Common myeloid progenitor, CD34-positive (primary cell): ENCODE measurements around the gene UBA3.

Experiments
- CTCF ChIA-PET: fragments of 350-600 bp; sonication (Branson Sonifier 250); formaldehyde crosslinking; loops from one replicate; lab custom pipeline; 2021; ENCODE audit warnings: antibody characterized with exemption; lab: Charles Lee
- POLR2A ChIA-PET: fragments of 350-600 bp; sonication (Branson Sonifier 250); formaldehyde crosslinking; loops from one replicate; lab custom pipeline; 2021; ENCODE audit warnings: antibody characterized with exemption; lab: Charles Lee
- DNase-seq, 3 donors: peaks; one replicate each; pipeline versions ENCODE4 v3.0.0 to v3.0.0-alpha.2; 2013
- H3K27ac ChIP-seq, 2 experiments: 1 replicate in 1 of 2; 2 replicates in 1 of 2; pipeline ENCODE4 v1.7.0; 2013; ENCODE audit warnings: inconsistent platforms in 2 of 2, low read length in 2 of 2, mild to moderate bottlenecking in 2 of 2, low read depth in 1 of 2, moderate library complexity in 1 of 2; ENCODE audit not compliant: severe bottlenecking in 2 of 2, insufficient read depth in 1 of 2, poor library complexity in 1 of 2
- H3K27me3 ChIP-seq, 5 experiments: replicated peaks in 2 of 5; 1 replicate in 3 of 5; 2 replicates in 2 of 5; pipeline versions ENCODE4 v1.6.1 to v1.7.0; 2013; ENCODE audit warnings: low read length in 4 of 5, mild to moderate bottlenecking in 2 of 5, moderate library complexity in 2 of 5, inconsistent platforms in 1 of 5; ENCODE audit not compliant: insufficient read depth in 5 of 5, control insufficient read depth in 4 of 5
- H3K36me3 ChIP-seq, 4 experiments: 1 replicate in 2 of 4; 2 replicates in 2 of 4; pipeline versions ENCODE4 v1.6.1 to v1.7.0; 2013; ENCODE audit warnings: low read length in 3 of 4, control low read depth in 1 of 4, mild to moderate bottlenecking in 1 of 4; ENCODE audit not compliant: control insufficient read depth in 4 of 4, insufficient read depth in 4 of 4
- H3K4me1 ChIP-seq, 4 experiments: 1 replicate in 3 of 4; 2 replicates in 1 of 4; pipeline versions ENCODE4 v1.6.1 to v1.7.1; 2013; ENCODE audit warnings: low read length in 3 of 4, mild to moderate bottlenecking in 3 of 4, control low read depth in 1 of 4, inconsistent platforms in 1 of 4, moderate library complexity in 1 of 4; ENCODE audit not compliant: control insufficient read depth in 4 of 4, insufficient read depth in 4 of 4; ENCODE audit errors: control extremely low read depth in 1 of 4
- H3K4me3 ChIP-seq, 7 experiments: 1 replicate in 4 of 7; 2 replicates in 3 of 7; pipeline versions ENCODE4 v1.5.1 to v1.7.0; 2013; ENCODE audit warnings: mild to moderate bottlenecking in 7 of 7, low read length in 6 of 7, moderate library complexity in 6 of 7, inconsistent platforms in 2 of 7, low read depth in 2 of 7, control low read depth in 1 of 7; ENCODE audit not compliant: insufficient read depth in 4 of 7, control insufficient read depth in 1 of 7; ENCODE audit errors: extremely low read depth in 1 of 7
- H3K9me3 ChIP-seq, 5 experiments: 1 replicate in 4 of 5; 2 replicates in 1 of 5; pipeline versions ENCODE4 v1.6.1 to v1.7.1; 2013; ENCODE audit warnings: low read length in 4 of 5, mild to moderate bottlenecking in 2 of 5, inconsistent platforms in 1 of 5, low read depth in 1 of 5, moderate library complexity in 1 of 5; ENCODE audit not compliant: control insufficient read depth in 4 of 5, insufficient read depth in 2 of 5; ENCODE audit errors: control extremely low read depth in 1 of 5
- WGBS: methylation state at CpG from one replicate; pipeline ENCODE4 v1.1.5; 2013; ENCODE audit not compliant: insufficient coverage; 5-methylcytosine and 5-hydroxymethylcytosine counted together

The UBA3 gene

DNA sequence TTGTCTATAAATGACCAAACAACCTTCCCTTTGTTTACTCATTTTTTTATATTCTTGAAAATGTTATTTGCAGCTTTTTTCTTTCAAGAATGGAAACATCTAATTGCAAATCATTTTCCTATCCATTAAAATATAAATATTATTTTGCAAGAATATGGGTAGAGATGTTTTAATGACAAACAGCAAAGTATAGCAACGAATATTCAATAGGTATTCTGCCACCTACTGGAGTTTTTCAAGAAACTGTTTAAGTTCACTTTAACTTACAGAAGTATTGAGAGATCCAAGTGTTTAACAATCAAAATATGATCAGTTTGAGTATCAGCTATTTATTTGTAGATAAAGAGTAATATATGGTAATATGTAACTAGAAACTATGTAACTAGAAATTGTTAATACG lies 59.7 kb downstream of the UBA3 start:
- peaks cover 7 to 28% (median 18%) of the 10 kb centered on the region in 4 experiments for H3K36me3 ChIP-seq
- no peaks in the 10 kb centered on the region for H3K4me1 ChIP-seq
- peak in 2 of 3 donors; percentile 18 to 26 for DNase-seq
- H3K27me3 ChIP-seq: no peaks in the 10 kb centered on the region
- no peak overlapping the region for H3K4me3 ChIP-seq
- POLR2A ChIA-PET: no interaction called here
- CTCF ChIA-PET: interaction anchor here (0.9 to 1.3 kb wide), 6 partner anchors 10 to 55 kb away, joined by 3 to 4 read pairs (median 3); no protein-coding TSS in a partner anchor
- no CpG with 5 or more reads among the region's 2 CpGs for WGBS
- H3K27ac ChIP-seq: no peak overlapping the region
- H3K9me3 ChIP-seq: no peaks in the 10 kb centered on the region

DNA sequence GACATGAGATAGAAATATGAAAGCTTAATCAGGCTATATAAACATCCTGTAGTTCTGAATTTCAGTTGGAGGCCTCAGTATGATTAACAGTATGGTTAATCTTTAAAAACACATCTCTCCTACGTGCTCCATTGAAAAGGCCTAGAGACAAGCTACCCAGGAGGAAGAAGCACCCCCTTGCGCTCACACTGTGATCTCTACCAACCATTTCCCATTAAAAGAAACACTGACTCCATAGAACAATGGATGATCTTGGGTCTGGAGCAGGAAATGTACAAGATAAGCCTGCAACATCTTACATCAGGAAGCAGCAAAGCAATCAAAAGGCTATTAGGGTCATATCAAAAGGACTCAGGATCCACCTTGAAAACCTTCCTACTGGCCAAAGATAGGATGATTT lies 63.3 kb downstream of the UBA3 start:
- Histone ChIP-seq H3K27me3 (no peaks in the 10 kb centered on the region), H3K9me3 (no peaks in the 10 kb centered on the region), H3K36me3 (peaks cover 0 to 9% (median 3%) of the 10 kb centered on the region in 4 experiments), H3K4me3 (no peak overlapping the region), H3K27ac (no peak overlapping the region), H3K4me1 (peaks cover 0 to 17% (median 8%) of the 10 kb centered on the region in 4 experiments)
- no peak for DNase-seq
- ChIA-PET POLR2A (interaction anchor here (0.6 kb wide), 1 partner anchor 294 kb away, joined by 3 read pairs; no protein-coding TSS in a partner anchor), CTCF (interaction anchor here (1.7 kb wide), 2 partner anchors 8 to 15 kb away, joined by 3 to 4 read pairs; no protein-coding TSS in a partner anchor)
- 100% methylated on average over 1 of the region's 2 CpGs for WGBS

DNA sequence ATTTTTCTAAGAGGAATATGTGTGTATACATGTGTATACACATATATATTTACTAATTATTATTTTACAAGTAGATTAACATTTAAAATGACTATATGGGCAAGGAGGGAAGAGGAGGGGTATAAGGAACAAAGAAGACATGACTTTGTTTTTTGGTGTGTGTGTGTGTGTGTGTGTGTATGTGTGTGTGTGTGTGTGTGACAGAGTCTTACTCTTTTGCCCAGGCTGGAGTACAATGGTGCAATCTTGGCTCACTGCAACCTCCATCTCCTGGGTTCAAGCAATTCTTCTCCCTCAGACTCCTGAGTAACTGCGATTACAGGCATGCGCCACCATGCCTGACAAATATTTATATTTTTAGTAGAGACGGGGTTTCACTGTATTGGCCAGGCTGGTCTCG lies 64.1 kb downstream of the UBA3 start:
- POLR2A ChIA-PET: no interaction called here

DNA sequence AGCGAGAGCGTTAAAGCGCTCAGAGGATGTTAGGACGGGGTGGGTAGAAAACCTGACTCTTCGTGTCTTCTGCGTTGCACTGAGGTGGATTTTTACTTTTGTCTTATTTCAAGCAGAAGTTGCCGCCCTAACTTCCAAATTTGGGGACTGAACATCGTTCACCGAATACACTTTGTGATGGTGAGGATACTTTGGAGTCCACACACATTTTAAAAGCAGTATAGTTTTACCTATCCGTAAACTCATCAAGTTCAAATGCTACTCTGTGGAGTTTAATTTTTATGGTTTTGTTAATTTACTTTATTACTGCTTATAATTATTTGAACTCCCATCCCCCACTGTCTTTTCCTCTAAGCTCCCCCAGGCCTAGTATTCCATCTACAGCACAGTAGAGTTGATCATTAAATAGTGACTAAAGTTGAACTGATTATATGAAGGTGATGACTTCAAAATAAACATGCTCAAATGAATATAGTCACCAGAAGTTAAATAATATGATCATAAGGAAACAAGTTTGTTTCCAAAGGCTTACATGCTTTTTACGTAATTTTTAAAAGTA lies 66.1 kb downstream of the UBA3 start:
- 0% methylated on average over 4 of the region's 11 CpGs for WGBS
- CTCF ChIA-PET: interaction anchor here (1.0 to 1.4 kb wide), 4 partner anchors 10 to 106 kb away, joined by 3 to 6 read pairs (median 4); no protein-coding TSS in a partner anchor
- POLR2A ChIA-PET: interaction anchor here (1.0 kb wide), 1 partner anchor 69 kb away, joined by 3 read pairs; no protein-coding TSS in a partner anchor
- DNase-seq: no peak
- peaks cover 0 to 25% (median 5%) of the 10 kb centered on the region in 4 experiments for H3K36me3 ChIP-seq
- no peak overlapping the region for H3K27ac ChIP-seq
- peaks cover 0 to 17% (median 8%) of the 10 kb centered on the region in 4 experiments for H3K4me1 ChIP-seq
- H3K4me3 ChIP-seq: peak overlapping the region; percentile 42 to 90 (median 82)
- H3K27me3 ChIP-seq: no peaks in the 10 kb centered on the region
- H3K9me3 ChIP-seq: no peaks in the 10 kb centered on the region

More for the DNA sequence above, 64.1 kb downstream of the UBA3 start:
- H3K36me3 ChIP-seq: peaks cover 0 to 9% (median 1%) of the 10 kb centered on the region in 4 experiments
- CTCF ChIA-PET: interaction anchor here (1.7 kb wide), 2 partner anchors 9 to 15 kb away, joined by 3 to 4 read pairs; no protein-coding TSS in a partner anchor
- H3K9me3 ChIP-seq: no peaks in the 10 kb centered on the region
- 100% methylated on average over 1 of the region's 4 CpGs for WGBS
- H3K4me3 ChIP-seq: no peak overlapping the region
- DNase-seq: no peak
- H3K4me1 ChIP-seq: peaks cover 0 to 17% (median 8%) of the 10 kb centered on the region in 4 experiments
- no peaks in the 10 kb centered on the region for H3K27me3 ChIP-seq
- H3K27ac ChIP-seq: no peak overlapping the region

DNA sequence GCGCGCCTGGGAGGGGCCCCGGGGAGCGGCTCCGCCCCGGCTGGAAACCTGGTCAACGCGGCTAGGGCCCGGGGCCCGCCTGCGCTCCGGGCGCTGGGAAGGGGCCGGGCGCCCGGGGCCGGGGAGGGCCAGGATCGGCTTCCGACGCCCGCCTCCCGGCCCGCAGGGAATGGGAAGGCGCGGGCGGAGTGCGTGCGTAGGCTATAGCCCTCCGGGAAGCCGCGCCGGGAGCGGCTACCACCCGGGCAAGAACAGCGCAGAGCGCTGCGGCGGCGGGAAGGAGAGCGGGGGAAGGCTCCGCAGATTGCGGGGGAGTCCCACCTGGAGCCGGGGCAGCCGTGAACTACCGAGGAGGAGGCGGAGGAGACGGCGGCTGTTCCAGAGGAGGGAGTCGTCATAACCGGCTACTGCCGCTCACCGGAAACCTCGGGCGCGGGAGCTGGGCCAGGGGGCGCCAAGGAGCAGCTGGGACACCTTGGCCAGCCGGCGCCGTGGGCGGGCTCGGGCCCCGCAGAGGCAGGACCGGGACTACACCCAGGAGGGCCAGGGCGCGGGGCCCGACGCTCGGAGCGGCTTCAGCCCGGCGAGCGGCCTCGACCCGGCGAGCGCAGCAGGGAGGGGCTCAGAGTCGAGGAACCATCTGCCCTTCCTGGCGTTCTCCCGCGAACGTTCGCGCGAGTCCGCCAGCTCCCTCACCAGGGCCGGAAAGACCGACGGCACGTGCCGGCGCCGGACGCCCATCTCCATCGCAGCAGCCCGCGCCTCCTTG lies 66.7 kb downstream of the UBA3 start, which contains the start of gene EOGT:
EOGT (minus strand) TSS at position 432 of the 769 bp plus-strand sequence. CDS start 3,838 bp downstream, outside the sequence.
- 0% methylated on average over 87 of the region's 96 CpGs for WGBS
- peak within 1 kb of the TSS; percentile 42 to 90 (median 82) for H3K4me3 ChIP-seq
- H3K4me1 ChIP-seq: peaks cover 0 to 17% (median 9%) of the 10 kb centered on the region in 4 experiments
- H3K36me3 ChIP-seq: peaks cover 0 to 28% (median 12%) of the 10 kb centered on the region in 4 experiments
- CTCF ChIA-PET: interaction anchor here (0.6 to 1.4 kb wide), 6 partner anchors 10 to 118 kb away, joined by 3 to 6 read pairs (median 4); no protein-coding TSS in a partner anchor
- no peak within 1 kb of the TSS for H3K27ac ChIP-seq
- H3K9me3 ChIP-seq: no peaks in the 10 kb centered on the region
- POLR2A ChIA-PET: interaction anchor here (1.0 to 1.2 kb wide), 2 partner anchors 37 to 70 kb away, joined by 3 to 4 read pairs; no protein-coding TSS in a partner anchor
- no peaks in the 10 kb centered on the region for H3K27me3 ChIP-seq
- peak; percentile 82 to 89 (median 86) for DNase-seq

DNA sequence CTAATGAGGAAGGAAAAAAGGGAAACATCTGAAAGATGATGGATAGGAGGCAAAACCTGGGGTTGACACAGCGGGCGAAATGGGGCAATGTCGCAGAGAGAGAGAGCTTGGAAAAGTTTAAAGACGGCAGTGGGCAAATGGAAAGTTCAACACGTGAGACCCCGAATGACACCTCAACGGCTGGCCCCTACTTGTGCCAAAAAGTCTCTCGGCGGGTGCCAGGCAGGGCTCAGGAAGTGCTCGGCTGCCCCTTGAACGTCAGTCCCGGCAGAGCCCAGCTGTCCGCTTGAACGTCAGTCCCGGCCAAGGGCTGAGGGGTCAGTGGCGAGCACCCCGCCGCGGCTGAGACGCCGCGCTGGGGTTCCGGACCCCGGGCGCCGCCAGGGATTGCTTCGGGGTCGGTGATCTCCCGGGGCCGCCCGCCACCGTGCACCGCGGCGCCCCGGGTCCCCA lies 67.3 kb downstream of the UBA3 start:
- WGBS: under 1% methylated on average over 36 of the region's 36 CpGs
- Histone ChIP-seq H3K9me3 (no peaks in the 10 kb centered on the region), H3K4me3 (peak overlapping the region; percentile 42 to 90 (median 82)), H3K27me3 (no peaks in the 10 kb centered on the region), H3K4me1 (peaks cover 0 to 17% (median 9%) of the 10 kb centered on the region in 4 experiments), H3K36me3 (peaks cover 0 to 31% (median 14%) of the 10 kb centered on the region in 4 experiments), H3K27ac (no peak overlapping the region)
- CTCF ChIA-PET: interaction anchor here (0.6 to 1.4 kb wide), 5 partner anchors 9 to 118 kb away, joined by 3 to 5 read pairs (median 4); no protein-coding TSS in a partner anchor
- peak; percentile 8 to 44 (median 43) for DNase-seq
- POLR2A ChIA-PET: interaction anchor here (0.6 to 1.2 kb wide), 3 partner anchors 38 to 313 kb away, joined by 3 to 6 read pairs (median 4); no protein-coding TSS in a partner anchor
